ENCODE data around the gene DOCK8. TPM values are rescaled to one million over a fixed set of nuclear protein-coding genes. Genes with fewer than 3 reads are reported as not detected.

Gene DOCK8
- total RNA-seq, 1 experiment from 2014 or later: 1.4 TPM

GRCh38 chr9:479971-480350 is 265.3 kb downstream of the DOCK8 start:
- no peak for TF ChIP-seq CTCF (conservative IDR thresholded peaks at IDR 0.05)
- Mint-ChIP-seq H3K27ac (no peak overlapping the region), H3K36me3 (ENCODE audit: insufficient read depth in 1 of 3, low read depth in 3 of 3) (peaks cover 12 to 34% (median 27%) of the 10 kb centered on the region in 3 experiments), H3K4me3 (no peak overlapping the region), H3K27me3 (ENCODE audit: low read depth) (no peaks in the 10 kb centered on the region; the same call in 1 of the 2 replicates), H3K9me3 (peaks cover 7 to 9% of the 10 kb centered on the region in 2 experiments; a peak in 4 of 5 replicates), H3K4me1 (peaks cover 10 to 15% of the 10 kb centered on the region in 2 experiments)
- DNase-seq: no peak
- Histone ChIP-seq H2BK15ac (ENCODE audit: low read depth, low read length) (no peak overlapping the region), H2BK5ac (ENCODE audit: insufficient read length, low read length) (no peak overlapping the region), H3K27ac (ENCODE audit: insufficient read length, low read depth, low read length) (no peak overlapping the region), H3K56ac (ENCODE audit: insufficient read length, low read depth, low read length) (no peak overlapping the region), H3K4me1 (ENCODE audit: insufficient read depth, low read length) (peaks cover 5% of the 10 kb centered on the region; the same call in 1 of the 2 replicates), H3K4ac (ENCODE audit: low read depth, low read length) (no peak overlapping the region), H2BK20ac (ENCODE audit: low read depth, low read length, poor library complexity, severe bottlenecking) (no peak overlapping the region), H2AFZ (ENCODE audit: low read length) (no peak overlapping the region), H2AK5ac (ENCODE audit: insufficient read length, low read length) (no peak overlapping the region), H3K23me2 (ENCODE audit: insufficient read length, low read depth, low read length, poor library complexity, severe bottlenecking) (no peaks in the 10 kb centered on the region), H3T11ph (ENCODE audit: low read length) (no peak overlapping the region), H3K14ac (ENCODE audit: insufficient read depth, low read length) (no peak overlapping the region), H3K4me2 (ENCODE audit: insufficient read depth, insufficient read length, low read length) (no peak overlapping the region), H3K18ac (ENCODE audit: insufficient read length, low read depth, low read length) (no peak overlapping the region), H2BK120ac (ENCODE audit: low read depth, low read length, poor library complexity, severe bottlenecking) (no peak overlapping the region), H2BK12ac (ENCODE audit: insufficient read length, low read depth, low read length) (no peak overlapping the region), H3K9ac (ENCODE audit: extremely low read depth, insufficient read length, low read length) (no peak overlapping the region), H3K27me3 (ENCODE audit: insufficient read depth, low read length) (no peaks in the 10 kb centered on the region), H3K9me3 (ENCODE audit: control insufficient read depth, low read depth, low read length) (peaks cover 12% of the 10 kb centered on the region), H3K79me1 (ENCODE audit: insufficient read depth, low read depth, low read length, poor library complexity, severe bottlenecking) (no peaks in the 10 kb centered on the region), H4K5ac (ENCODE audit: insufficient read length, low read depth, low read length) (no peak overlapping the region), H4K8ac (replicated peaks; ENCODE audit: insufficient read length, low read depth, low read length) (no peak overlapping the region), H4K91ac (ENCODE audit: insufficient read length, low read depth, low read length) (no peak overlapping the region), H4K20me1 (ENCODE audit: control insufficient read depth, insufficient read depth, insufficient read length) (no peaks in the 10 kb centered on the region), H3K23ac (ENCODE audit: insufficient read length, low read depth, low read length) (no peak overlapping the region), H3K79me2 (ENCODE audit: insufficient read depth, low read length) (no peaks in the 10 kb centered on the region)
- no CpG with 5 or more reads among the region's 3 CpGs for WGBS (ENCODE audit: extremely low coverage, insufficient read length, low lambda C conversion rate)
